Measurements from ENCODE around the gene UBASH3A.

- TF ChIP-seq CTCF (IDR thresholded peaks at IDR 0.05) (no peak), EZH2 (IDR thresholded peaks at IDR 0.05; ENCODE audit: borderline replicate concordance, insufficient read depth, low read depth, low read length, poor library complexity, severe bottlenecking) (no peak)
Observed at GRCh38 chr21:42375966-42376337, 27.8 kb upstream of the UBASH3A start.

Measured in B cell (primary cell).